ENCODE data around the gene ATP4A.

Gene ATP4A

DNA sequence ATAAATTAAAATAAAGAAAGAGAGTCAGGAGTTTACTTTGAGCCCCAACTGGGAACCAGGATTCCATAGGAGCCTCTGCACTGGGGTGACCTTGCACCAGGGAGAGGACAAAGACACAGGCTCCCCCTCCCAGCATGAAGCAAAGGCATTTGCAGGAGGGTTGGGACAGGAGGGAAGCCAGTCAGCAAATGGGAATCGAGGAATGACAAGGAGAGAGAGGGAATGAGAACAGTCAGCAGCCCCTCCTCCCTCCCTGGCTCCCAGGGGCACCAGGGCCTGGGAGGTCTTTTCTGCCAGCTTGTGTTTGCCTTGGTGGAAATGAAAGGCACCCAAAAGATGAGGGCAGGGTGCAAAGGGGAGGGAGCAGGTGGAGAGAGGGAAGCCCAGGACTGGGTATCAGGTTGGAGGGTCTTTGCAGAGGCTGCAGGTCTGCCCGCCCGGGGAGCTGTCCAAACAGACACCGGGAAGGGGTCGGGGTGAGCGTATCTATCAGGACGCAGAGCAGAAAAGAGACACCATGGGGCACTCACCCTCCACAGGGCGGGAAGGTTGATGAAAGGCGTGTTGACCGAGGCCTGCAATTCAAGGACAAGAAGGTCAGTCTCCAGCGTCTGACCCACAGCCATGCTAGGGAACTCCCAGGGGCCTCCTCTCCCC is 39.1 kb downstream of the ATP4A start:
- DNase-seq, result no peak

DNA sequence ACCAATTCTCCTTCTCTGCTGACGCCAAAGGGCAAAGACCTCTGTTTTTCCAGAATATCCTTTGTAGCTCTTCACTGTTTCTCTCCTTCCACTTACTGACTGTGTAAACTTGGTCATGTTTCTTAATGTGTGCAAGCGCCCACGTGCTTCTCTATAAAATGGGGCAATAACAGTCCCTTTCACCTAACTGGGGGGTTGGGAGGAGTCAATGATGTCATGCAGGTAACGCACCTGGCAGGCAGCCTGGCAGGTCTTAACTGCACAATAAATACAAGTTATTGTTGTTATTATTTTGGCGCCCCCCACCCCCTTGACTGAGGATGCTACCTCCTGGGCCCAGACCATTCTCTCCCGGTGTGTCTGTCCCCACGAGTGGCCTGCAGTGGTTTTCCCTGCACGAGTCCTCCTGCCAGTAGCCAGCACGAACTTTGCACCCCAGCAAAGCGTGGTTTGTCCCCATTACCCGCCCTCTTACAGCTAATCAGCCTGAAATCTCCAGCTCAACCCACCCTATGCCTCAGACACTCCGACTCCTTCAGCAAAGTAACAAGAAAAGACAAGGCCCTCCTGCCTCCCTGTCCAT is 40.6 kb downstream of the ATP4A start:
- DNase-seq, result no peak

DNA sequence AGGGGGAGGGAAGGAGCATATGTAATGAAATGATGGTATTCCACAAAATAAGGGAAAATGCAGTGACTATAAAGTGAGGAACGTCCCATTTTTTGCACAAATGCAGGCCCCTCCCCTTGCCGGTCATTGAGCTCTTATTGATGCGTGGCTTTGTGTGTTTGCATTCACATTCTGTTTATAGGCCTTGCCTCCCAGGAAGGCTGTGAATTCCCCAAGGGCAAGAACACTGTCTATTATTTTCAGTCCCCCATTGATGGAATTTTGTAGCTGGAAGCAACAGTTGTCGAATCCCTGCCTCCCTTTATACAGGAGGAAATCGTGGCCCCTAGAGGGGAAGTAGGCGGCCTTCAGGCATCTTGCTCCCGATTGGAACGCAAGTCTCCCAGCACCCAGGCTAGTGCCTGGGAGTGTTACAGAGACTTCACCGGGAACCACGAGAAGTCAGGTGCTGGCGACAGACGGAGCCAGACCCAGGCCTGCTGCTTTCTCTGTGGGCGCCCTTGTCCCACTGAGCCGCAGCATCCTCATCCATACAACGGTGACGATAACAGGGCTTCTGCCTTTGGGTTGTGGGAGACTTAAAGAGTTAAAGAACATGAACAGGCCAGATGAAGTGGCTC is 42.2 kb downstream of the ATP4A start:
- no peak for DNase-seq

DNA sequence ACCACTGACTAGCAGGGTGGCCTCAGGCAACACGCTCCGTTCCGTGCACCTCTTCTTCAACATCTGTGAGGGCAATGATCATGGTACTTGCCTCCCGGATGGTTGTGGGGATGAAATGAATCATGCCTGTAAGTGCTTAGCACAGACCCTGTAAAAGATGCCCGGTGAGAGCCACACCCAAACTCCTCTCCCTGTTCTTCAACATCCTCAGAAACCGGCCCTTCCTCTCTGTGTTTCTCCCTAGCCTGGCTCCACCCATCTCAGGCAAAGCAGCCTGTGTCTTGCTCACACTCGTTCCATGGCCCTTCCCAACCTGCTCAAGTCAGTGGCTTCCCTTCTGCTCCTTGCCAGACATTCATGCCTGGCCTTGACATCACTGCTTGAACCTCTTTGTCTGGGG is 44.2 kb downstream of the ATP4A start:
- DNase-seq, result no peak

DNA sequence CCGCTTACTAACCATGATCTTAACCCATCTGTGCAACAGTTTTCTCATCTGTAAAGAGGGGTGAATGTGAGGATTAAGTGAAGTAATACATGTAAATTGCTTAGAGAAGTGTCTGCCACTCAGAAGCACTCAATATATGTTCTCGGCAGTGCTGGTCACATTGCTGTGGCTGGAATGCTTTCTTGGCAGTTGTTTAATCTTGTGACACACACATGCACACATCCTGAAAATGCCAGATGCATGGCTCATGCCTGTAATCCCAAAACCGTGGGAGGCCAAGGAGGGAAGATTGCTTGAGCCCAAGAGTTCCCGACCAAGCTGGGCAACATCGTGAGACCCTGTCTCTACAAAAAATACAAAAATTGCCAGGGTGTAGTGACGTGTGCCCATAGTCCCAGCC is 45.1 kb downstream of the ATP4A start:
- peak in 1 of 2 experiments; percentile 37 for DNase-seq

DNA sequence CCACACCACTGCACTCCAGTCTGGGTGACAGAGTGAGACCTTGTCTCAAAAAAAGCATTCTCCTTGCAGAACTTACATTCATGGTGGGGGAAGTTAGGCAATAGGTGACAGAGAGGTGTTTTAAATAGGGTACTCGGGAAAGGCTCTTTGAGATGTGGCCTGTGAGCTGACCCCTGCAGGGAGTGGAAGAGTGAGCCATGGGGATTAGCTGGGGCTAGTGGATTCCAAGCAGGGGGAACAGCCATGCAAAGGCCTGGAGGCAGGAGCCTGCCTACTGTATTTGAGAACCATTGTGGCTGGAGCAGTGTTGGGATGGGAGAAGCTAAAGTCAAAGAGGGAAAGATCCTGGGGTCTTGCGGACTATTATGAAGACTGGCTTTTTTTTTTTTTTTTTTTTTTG is 46.1 kb downstream of the ATP4A start:
- DNase-seq, result no peak

DNA sequence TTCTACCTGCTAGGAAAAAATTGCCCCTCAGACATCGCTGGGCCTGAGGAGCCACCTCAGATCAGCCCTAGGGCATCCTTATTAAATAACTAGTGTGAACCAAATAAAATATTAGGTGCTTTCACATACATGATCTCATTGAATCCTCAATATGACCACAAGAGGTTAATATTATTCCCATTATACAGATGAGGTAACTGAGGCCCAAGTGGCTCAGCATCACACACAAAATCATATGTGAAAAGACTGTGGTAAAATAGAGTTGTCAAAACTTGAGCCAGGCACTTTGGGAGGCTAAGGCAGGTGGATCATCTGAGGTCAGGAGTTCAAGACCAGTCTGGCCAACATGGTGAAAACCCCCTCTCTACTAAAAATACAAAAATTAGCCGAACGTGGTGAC is 47.1 kb downstream of the ATP4A start:
- DNase-seq, result no peak

DNA sequence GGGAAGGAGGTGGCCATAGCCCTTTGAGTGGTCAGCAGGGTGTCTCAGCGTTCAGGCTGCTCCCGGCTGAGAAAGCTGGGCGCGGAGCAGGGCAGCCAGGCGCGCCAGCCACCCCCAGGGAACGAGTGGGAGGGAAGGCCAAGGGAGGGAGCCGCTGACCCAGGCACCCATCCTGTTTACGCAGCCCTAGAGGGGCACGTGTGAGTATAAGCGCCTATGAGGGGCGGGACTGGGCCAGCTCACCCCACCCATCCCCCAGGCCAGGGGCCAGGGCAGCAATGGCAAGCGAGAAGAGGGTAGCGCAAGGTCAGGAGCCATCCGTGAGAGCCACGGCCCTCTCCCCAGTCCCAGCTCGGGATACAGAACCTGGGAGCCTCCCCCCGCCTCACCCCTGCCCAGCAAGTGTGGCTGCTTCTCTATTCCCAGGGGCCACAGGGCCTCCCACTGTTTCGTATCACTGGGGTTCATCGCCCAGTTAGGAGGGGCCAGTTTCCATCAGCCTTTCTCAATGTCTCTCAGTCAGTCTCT is 49.1 kb downstream of the ATP4A start:
- DNase-seq, result no peak

DNA sequence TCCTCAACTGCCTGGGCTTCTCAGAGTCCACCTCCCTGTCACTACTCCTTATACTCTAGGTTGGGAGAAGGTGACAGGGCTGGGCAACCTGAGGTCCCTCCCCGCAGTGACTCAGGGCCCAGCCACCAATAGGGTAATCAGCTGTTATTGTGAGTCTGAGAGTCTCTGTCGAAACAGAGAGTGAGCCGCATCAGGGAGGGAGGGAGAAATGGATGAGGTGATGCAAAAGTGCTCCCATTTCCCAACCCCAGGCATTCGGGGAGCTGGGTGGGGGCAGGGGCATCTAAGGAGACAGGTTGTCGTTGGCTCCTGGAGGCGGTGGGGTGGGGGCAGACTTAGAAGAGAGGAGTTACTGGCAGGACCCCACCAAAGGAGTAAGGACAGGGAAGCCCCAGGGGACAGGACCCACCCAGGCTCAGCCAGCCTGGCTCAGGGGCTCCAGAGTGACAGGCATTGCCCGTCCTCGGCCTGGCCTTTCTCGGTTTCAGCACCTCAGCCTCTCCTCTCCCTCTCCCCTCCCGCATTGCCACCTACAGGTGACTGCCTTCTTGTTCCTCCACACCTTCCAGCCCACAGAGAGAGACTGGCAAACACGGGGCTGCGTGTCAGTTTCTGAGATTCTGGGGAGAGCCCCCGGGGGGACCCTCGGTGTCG is 49.7 kb downstream of the ATP4A start, which contains the start of gene DMKN:
TSS of gene DMKN (minus strand) at position 22 of the 654 bp plus-strand sequence. CDS start 174 bp downstream, outside the sequence.
- no peak for DNase-seq

DNA sequence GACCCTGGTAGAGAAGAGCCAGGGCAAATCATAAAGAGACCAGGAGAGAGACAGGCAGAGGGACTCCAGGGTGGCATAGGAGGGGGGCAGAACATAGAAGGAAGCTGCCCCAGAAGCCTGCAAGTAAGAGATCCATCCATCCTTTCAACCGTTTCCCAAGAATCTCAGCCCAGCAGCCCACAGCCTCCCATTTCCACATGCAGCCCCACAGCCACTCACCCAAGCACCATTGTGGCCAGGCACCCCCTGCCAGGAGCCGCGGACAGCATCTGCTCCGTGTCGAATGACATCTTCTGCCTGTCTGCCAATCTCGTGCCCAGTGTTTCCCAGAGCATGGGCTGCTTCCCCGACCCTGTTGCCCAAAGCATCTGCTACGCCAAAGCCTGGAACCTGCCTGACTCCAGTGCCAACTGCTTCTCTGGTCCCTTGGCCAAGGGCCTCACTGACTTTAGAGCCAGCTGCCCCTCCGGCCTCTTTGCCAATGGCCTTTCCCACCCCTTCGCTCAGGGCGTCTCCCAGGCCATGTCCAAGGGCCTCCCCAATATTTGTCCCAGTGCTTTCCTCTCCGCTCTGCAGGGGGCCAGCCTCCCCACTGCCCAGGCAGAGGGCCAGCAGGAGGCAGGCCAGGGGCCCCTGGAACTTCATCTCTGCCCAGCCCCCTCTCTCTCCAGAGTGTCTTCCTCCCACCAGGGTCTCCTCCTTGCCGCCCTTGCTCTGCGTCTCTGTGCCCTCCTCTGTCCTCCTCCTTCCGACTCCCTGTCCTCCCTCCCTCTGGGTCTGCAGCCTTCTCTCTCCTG is 50.4 kb downstream of the ATP4A start:
- DNase-seq, result no peak

DNA sequence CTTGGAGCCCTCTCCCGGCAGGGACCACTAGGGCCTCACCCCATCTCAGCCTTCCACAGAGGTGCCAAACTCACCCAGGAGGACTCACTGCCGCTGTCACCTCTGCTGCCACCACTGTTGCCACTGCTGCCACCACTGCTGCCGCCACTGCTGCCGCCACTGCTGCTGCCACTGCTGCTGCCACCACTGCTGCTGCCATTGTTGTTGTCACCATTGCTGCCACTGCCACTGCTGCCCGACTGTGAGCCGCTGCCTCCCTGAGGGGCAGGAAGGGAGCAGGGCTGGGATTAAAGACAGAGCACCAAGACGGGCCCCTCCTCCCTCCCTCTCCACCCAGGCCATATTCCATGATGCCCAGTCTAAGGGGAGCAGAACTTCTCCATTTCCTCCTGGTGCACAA is 52.1 kb downstream of the ATP4A start:
- DNase-seq, result no peak

DNA sequence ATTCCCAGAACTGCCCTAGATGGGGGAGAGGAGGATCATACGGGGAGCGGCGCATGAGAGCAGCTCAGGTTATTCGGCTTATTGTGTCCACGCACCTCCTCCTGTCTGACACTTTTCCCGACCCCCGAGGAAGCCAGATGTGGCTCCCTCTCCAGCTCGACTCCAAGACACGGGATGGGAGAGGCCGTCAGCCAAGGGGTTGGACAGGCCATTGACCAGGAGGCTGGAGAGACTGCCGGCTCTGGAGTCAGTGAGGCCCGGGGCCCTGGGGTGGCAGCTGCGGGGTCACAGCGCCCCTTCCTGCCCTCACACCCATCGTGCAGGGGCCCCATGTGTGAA is 52.9 kb downstream of the ATP4A start:
- DNase-seq, result no peak

DNA sequence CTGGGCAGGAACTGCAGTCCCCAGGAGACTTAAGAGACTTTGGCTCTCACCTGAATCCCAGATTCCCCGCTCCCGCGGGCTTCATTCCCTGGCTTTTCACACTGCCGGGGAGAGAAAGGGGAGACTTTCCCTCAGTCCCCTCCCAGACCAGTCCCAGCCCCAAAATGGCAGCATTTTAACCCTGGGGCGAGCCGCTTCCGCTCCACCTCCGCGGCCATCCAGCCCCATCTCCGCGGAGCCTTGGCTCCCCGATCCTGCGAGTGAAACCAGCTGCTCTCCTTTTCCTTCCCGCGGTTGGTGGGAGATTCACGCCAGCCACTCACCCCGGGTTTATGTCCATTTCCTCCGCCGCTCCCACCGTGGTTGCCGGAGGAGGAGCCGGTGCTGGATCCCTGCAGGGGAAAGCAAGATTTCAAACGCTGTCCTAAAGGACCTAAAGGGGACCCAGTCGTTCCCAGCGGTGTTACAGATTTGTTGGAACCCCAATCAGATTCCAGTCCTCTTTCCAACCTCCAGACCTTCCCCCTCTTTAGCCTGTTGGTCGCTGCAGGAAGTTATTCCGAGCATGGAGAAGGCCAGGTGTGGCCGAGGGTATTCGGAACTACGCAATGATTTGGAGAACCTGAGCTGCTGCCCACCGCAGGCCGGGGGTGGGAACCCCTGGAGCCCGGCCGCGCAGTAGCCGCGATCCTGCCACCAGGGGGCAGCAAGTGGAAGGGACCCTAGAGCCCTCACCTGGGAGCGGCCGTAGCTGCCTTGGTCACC is 53.4 kb downstream of the ATP4A start:
- DNase-seq, result peak in 1 of 2 experiments; percentile 8

DNA sequence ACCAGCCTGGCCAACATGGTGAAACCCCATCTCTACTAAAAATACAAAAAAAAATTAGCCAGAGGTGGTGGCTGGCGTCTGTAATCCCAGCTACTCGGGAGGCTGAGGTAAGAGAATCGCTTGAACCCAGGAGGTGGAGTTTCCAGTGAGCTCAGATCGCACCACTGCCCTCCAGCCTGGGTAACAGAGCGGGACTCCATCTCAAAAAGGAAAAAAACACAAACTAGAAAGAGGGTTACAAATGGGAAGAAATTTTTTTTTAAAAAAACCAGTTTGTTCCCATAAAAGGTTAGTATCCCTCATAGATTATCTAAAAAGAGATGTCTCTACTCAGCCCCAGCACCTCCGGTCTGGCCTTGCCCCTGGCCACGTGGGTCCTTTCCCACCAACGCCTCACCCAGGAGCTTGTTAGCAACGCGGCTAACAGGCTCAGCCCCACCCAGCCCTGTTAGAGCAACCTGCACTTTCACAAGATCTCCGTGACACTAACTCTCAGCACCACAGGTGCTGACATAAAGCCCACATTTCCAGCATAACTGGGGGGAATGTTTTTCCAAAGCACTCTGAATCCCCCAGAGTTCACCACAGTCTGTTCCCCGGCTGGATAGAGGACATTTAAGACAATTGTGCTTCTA is 54.3 kb downstream of the ATP4A start:
- no peak for DNase-seq

DNA sequence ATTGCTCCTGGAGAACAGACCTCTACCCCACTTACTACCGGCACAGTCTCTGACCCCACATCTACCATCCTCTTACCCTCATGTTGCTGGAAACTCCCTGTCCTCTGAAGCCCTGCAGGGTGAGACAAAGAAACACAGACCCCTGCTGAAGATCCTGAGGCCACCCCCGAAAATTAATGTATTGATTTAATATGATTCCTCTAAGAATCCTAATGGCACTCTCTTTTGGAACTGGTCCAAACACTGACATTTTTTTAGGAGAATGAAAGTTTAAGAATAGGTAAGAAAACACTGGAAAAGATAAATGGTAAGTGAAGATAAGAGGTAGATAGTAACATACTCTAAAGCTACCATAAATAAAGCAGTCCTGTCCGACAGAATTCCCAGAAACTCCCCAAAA is 55.3 kb downstream of the ATP4A start:
- DNase-seq, result no peak

DNA sequence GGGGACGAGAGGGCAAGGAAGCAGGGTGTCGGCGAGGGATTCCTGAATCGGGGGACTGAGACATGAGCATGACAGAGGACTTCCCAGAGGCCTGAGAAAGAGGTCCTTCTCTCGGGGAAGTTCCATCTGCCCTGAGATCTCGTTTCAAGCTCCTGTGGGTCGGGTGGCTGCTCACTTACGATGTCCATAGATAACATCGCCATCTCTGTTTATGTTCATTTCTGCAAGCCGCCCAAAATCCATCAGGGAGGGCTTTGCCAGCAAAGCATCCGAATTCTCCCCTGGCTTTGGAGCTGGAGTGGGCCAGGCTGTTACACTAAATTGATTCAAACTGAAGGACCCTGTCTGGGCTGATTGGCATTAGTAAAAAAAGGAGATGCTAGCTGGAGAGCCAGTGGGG is 55.9 kb downstream of the ATP4A start:
- DNase-seq, result no peak

DNA sequence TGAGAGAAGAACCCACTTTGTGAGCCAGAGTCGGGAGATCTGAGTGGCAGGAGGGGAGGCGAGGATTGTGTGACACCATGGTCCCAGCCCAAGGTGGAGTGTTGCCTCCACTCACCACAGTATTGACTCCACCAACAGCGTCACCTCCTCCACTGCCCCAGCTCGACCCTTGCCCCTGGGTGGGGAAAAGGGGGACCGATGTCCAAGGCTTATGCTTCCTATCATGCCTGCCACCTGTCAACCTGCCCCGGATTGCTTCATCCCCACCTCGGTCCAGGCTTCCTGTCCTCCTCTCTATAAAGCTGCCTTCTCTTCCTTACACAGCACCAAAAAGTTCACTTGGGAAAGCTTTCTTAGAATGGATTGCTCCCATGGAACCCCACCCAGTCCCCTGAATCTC is 57.4 kb downstream of the ATP4A start:
- DNase-seq, result no peak

DNA sequence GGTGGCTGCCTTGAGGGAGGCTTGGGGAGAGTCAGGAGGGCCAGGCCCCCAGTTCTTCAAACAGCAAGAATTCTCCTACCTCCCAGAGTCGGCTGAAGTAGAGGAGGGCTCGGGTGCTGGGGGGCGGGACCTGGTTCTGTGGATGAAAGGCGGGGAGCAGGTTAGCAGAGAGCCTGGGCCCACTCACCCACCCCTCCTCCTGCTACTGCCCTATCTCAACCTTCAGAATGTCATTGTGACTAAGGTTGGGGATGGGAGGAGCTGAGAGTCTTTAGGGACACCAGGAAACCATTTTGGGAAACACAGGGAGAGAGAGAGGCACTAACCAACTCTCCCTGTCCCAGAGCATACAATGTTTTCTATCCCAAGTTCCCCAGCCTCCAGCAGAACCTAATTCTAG is 60.7 kb downstream of the ATP4A start:
- no peak for DNase-seq

DNA sequence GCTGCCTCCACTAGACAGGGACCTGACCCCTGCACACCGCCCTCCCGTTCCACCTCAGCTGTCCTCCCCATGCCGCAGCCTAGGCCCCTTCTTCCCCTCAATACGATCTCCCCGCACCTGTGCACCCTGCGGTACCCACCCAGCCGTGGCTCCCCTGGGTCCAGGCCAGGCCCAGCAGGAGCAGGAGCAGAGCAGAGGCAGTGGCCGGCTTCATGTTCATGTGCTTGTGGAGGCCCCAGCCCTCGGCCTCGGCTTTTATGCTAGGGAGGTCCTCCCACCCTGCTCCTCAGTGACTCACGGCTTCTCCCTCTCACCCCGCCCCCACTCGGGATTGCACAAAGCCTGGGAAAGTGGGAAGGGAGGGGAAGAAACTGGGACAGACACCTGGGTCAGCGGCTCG is 61.8 kb downstream of the ATP4A start:
- DNase-seq, result no peak

DNA sequence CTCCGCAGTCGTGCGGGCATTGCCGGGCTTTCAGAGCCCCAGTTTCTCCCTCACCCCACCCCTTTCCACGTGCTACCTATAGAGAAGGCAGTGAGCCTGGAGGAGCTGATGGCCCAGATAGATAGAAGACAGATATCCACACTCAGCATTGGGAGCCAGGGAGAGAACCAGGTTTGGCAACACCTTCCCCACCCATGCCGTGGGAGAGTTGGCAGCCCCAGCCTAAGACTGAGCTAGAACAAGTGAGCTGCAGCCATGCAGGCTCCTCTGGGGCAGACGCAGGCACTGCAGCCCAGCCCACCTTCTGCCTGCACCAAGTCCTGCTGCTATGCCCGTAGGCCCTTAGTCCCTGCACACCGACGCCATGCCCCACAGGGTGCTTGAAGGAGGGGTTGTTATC is 62.8 kb downstream of the ATP4A start:
- DNase-seq, result no peak

Measured in SW 1271 (cell line).